OCI-M2 (cell line): Measurements from ENCODE around the gene CRYBA2.

Source experiments
- DNase-seq: peaks from one replicate; lab custom pipeline; 2025; ENCODE audit not compliant: unreplicated experiment; lab: John Stamatoyannopoulos, UW

Gene CRYBA2

DNA sequence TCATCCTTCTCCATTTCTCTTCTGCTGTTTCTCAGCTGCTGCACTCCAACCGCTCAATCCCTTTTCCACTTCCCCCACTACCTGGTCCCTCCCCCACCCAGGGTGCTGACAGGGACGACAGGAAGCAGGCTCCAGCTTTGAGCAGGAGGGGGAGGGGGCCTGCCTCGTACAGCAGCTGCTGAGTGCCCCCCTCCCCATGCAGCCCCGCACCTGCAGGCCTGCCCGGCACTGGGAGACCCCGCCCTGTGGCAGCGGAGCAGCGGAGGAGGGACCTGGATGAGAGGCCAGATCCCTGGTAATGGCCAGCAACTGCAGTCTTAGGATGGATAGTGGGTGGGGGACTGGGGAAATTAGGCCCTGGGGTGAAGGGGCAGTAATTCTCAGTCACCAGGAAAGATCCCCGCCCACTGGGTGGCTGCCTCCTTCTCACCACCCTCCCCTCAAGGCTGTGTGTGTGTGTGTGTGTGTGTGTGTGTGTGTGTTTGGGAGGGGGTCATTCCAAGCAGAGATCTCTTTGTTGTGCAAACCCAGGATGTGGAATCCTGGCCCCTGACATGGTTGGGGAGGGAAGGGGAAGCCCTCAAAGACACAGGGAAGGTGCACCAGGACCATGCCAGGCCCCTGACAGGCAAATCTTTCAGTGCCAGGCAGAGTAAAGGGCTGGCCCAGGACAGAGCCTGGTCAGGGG is 6.8 kb upstream of the CRYBA2 start:
- no peak for DNase-seq

DNA sequence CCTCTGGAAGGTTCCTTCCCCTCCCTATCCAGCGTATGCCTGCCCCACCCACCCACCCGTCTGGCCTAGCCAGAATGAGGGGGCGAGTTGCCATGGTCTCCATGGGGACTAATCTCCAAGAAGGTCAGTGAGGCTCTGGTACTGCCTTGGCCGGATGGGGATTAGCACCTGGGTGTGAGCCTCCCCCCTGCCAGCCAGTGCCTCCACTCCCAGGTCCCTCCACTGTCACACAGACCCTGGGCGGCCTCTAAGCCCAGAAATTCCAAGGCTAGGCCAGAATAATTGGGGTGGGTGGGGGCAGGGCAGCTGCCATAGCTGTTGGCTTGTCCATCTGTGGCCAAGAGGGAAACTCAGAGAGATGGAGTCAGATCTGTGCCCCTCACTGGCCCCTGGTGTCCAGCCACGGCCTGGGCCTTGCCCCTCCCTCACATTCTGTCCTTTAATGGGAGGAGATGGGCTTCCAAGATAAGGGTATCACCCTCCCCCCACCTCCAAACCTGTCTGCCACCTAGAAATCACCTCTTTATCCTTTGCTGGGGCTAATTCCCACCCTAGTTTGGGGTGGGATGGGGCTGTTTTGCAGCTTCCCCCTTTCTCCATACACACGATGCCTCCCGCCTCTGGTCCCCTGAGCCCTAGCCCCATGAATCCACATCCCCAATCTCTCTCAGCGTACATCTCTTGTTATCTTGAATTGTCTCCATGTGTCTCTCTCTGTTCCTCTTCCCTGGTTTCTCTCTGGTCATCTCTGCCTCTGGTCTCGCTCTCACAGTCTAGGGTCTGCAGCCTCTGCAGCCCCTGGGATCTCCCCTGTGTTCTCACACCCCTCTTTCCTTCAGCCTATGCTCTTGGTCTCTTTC is 6.0 kb upstream of the CRYBA2 start:
- DNase-seq, result no peak

DNA sequence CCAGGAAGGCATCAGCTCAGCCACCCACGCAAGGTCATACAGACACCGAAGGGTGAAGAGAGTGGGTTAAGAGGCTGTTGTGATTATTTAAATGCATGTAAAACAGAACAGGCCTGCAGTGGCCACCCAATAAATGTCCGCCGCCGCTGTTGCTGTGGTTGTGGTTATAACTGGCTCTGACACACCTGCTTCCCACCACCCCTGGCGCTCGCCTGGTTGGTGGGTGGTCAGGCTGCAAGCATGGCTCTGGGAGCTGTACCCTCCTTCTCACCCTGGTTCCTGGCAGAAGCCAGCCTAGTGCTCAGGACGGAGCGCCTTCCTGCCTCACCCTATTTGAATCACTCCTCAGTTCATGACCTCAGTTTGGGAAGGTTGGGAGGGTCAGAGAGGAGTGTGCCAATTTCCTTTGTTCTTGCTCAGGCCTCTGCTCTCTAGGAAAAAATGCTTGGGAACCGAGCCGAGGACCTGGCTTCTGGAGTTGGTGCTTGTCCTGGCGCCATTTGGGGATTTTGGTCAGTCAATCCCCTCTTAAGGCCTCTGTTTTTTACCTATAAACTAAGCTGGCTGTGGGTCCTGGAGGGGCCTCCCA is 5.3 kb upstream of the CRYBA2 start:
- no peak for DNase-seq

DNA sequence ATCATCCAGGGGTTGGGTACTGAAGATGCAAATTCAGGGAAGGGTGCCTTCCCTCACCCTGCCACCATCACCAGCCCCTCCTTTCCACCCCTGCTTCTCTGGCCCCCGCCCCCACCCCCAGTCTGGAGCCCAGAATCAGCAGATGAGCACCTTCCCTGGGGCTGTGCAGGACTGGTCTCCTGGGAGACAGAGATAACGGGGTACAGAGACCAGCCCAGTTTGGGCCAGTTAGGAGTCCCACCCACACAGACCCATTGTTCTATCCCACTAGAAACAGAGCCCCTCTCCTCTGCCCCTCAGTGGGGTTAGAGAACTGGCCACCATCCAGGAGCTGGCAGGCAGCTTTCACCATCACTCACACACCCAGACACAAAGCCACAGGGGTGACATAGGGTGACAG is 4.5 kb upstream of the CRYBA2 start:
- no peak for DNase-seq

DNA sequence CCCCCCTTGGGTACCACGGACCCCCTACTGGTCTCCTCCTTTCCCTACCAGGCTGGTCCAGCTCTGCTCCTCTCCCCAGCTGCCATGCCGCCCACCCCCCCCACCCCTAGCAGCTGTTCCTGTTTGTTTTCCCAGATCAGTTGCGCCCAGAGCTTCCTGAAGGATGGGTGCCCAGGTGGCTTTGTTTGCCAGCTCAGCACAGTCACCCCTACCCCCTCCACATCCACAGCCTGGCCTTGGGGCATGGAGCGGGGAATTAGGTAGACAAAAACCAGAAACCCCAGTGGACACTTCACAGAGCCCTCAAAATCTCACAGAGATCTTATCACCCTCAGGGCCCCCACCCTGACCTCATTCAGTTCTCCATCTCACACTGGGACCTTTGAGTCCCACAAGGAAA is 3.7 kb upstream of the CRYBA2 start:
- DNase-seq, result no peak

DNA sequence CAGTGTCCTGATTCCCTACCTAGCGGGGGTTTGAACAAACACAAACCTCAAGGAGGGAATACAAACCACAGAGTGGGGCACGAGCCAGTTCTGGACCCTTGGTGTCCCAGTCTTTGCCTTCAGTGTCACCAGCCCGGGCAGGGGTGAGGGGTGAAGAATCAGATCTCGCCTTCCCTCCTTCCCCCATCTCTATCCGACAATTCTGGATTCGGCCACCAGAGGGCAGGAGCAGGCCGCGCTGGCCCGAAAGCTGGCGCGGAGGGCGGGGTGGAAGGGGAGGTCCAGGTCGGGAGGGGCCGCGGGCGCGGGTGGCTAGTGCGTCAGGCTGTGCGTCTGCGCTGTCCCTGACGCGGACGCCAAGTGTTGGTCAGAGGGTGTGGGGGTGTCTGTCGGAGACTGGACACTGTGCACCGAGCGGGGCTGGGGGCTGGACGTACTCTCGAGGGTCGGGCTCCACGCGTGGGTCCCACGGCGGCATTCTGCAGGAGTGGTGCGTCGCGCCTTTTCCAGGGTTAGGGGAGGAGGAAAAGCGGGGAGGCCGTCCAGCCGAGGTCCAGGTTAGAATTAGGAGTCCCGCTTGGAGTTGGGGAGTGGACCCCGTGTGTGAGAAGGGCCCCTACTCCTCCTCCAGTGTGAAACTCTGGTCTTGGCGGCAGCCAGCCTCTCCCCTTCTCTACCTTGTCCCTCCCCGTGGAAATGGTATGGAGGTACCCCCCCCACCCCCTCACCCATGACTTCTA is 2.9 kb upstream of the CRYBA2 start:
- no peak for DNase-seq

DNA sequence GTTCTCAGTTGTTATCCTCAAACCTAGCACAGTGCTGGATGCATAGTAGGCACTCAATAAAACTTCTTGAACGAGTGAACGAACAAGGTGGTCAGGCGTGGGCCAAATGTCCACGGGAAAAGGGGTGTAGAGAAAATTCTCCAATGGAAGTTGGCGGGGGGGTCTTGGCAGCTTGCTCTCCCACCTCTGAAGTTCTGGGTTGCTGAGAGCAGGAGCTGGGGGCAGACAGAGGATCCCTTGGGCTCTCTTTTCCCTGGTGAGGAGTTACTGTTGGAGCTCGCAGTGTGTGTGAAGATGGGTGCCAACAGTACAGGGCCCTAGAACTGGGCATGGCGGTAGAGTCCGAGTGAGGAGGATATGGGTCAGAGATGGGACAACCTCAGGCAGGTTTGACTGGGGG is 2.3 kb upstream of the CRYBA2 start:
- DNase-seq, result no peak

DNA sequence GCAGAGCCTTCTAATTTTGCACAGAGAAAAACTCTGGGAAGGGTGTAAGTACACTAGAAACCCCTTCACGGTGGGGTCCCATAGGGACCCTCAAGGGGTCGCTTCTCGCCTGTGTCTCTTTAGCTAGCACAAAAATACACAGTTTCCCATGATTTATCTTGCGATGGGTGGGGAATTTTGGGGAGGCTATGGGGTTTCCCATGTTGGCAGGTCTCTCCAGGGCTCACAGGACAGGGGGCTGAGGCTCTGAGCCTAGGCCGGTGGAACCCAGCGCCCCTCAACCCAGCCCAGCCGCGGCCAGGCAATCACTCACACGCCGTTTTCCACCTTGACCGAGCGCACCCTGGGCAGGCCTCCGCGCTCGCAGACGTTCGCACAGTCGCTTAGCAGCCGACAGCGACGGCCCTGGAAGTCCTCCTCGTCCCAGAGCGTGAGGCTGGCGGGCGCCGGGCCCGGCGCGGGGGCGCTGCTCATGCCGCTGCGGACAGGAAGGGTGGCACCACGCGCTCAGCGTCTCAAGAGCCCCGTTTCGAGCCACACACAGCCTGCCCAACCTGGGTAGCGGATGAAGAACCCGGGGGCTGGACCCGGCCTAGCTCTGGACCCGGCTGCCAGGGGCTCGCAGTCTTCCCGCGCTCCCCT is 398 bp downstream of the CRYBA2 start:
- DNase-seq, result no peak

DNA sequence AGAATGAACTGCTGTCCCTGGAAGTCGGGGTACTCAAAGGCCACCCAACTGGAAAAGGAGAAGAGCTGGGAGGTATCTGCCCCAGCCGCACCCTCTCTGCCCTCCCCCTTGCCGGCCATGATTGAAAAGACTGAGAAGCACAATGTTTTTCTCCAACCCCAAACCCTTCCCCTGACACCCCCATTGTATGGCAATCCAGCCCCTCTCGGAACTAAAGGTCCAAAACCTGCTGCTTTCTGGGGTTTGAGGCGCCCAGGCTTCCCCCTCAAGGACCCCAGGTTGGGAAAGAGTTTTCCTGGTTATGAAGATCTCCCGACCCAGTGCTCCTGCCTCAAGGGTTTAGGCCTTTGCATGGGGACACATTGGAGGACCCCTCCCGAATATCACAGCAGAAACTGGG is 1.0 kb downstream of the CRYBA2 start:
- DNase-seq, result no peak

DNA sequence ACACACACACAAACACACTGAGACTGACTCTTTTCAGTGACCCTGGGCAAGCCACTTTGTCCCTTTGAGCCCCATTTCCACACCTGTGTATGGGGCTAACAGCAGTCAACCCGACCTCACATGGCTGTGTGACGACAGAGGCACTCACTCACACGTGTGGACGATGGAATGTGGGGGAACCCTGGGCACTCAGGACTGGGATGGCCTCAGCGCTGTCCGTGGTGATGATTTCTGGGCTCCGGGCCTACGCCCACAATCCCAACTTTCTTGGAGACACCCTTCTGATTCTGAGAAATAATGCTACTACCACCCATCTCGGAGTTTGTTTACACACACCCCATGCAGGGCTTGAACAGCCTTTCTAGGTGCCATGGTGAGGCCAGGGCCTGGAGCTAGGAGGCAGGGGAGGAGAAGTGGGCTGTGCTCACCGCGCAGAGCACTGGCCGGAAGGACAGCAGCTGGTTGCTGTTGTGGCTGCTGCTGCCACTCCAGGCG is 1.5 kb downstream of the CRYBA2 start:
- DNase-seq, result no peak

DNA sequence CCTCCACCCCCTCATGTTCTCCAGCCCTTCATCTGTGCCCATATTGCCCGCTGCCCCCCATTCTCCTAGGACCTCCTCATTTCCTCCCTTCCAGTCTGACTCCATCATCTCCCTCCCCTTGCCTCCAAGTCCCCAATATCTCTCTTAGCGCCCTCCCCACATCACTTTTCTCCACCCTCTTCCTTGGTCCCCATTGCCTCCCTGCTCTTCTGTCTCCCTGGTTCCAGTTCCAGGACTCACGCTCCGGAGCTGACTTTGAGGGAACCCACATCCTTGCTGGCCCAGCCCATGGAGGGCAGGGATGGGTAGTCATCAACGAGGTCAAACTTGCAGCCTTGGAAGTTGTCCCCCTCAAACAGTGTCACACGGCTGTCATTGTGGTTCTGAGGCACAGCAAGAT is 2.6 kb downstream of the CRYBA2 start:
- DNase-seq, result no peak

DNA sequence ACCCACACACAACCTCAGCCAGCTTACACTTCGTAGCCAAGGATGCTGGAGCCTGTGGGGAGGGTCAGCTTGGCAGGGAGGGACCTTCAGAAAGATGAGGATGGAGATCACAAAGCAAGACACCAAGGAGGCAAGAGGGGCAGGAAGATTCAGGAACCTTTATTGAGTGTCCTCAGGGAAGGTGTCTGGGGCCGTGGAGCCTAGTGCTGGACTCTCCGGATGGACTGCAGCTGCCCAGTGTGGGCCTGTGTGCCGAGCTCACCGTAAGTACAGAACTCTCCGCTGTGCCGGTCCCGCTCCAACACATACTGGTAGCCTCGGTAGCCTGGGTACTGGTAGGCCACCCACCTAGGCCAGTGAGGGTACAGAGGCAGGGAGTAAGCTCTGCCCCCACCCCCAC is 3.2 kb downstream of the CRYBA2 start:
- DNase-seq, result no peak

DNA sequence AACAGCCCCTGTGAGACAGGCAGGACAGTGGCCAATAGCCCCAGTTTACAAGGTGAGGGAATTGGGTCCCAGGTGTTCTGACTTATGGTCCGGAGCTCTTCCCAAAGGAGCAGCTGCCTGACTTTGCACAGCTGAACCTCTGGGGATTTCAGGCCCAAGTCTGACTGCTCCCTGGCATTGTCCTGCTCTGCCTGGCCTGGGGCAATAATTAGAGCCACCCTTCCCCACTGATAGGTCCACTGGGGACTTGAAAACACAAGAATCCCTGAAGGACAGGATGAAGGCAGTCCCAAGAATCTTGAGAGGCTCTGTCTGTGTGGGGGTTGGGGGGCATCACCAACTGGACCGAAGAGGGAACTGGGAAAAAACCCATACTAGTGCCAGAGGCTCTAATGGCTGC is 4.6 kb downstream of the CRYBA2 start:
- no peak for DNase-seq

DNA sequence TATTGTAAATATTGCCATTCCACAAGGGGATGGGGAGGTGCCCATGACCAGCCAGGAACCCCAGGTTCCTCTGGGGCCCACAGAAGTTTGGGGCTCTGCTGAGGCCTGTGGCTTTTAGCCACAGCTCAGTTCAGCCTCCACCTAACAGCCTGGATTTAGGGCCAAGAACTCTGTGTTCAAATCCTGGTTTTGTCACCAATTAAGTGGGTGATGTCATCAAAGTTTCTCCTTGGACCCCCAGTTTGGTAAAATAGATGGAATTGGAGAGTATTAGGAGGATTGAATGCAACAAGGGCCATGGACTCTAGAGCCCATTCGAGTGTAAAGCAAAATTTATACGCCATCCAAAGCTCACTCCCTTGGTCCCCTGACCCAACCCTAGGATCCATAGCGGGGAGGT is 5.1 kb downstream of the CRYBA2 start:
- no peak for DNase-seq

DNA sequence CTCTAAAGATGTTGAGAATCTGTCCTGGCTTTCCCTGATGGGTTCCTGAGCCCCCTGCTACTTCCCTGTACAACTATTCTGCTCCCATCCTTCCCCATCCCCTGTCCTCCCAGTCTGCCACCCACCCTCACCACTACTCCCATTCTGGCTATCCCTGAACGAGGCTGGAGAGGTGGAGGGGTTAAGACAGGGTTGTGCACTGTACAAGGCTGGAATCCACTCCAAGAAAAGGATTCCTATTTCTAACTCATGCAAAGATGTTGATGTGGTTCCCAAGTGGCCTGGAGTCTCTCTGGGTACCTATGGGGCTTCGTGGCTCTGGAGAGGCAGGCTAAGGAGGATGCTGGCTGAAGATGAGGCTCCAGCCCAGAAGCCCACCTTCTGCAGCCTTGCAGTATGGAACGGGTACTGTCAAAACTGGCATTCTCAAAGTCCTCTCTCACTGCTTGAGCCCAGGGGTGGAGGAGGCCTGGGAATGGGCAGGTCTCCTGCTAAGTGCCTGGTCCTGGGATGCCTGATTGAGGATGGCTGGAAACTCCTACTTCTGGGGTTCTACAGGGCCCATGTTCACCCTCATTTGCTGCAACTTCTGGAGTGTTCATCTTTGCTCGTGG is 7.0 kb downstream of the CRYBA2 start:
- no peak for DNase-seq

DNA sequence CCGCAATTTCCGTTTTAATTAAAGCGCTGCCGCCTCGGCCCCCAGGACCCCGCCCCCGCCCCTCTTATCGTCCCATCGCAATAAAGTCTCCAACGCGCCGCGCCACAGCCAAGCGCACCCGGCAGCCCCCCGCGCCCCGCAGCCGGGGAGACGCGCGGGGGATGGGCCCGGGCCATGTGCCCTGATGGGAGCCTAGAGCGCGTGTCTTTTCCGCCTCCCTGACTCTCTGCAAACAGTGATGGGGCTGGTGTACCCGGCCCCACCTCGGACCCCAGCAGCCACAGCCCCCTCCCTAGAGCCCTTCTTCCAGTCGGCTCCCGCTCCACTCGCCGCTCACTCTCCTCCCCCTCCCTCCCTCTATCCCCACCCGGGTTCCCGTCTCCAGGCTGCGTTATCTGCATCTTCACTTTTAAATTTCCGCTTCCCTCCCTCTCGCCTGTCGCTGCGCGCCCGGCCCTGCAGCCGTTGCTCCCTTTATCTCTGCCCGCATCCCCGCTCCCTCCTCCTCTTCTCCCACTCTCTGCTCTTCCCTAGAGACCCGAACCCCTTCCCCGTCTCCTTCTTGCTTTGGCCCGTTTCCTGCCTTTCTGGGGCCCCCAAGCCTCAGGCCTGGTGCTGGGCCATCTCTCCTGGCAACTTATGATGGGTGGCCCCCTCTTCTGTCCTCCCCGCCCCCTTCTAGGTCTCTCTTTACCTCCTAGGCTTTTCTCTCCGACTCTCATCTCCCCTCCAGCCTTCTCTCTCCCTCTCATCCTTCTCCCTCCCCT is 7.7 kb downstream of the CRYBA2 start:
- no peak for DNase-seq

DNA sequence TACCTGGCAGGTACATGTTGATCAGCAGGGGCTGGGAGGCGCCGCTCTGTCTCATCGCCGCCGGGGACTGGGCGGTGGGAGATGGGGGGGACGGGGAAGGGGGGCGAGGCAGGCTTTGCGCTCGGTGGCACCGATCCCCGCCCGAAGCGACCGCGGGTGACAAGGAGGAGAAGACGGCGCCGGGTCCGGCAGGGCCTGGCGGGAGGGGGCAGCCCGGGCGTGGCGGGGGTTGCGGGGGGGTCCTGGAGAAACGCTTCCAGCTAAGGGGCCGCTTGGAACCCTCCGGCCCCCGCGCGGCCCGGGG is 8.2 kb downstream of the CRYBA2 start, which contains the start of gene FEV:
FEV (minus strand) TSS at position 164 of the 304 bp plus-strand sequence; CDS start at position 55, 109 bp downstream.
- DNase-seq, result no peak

DNA sequence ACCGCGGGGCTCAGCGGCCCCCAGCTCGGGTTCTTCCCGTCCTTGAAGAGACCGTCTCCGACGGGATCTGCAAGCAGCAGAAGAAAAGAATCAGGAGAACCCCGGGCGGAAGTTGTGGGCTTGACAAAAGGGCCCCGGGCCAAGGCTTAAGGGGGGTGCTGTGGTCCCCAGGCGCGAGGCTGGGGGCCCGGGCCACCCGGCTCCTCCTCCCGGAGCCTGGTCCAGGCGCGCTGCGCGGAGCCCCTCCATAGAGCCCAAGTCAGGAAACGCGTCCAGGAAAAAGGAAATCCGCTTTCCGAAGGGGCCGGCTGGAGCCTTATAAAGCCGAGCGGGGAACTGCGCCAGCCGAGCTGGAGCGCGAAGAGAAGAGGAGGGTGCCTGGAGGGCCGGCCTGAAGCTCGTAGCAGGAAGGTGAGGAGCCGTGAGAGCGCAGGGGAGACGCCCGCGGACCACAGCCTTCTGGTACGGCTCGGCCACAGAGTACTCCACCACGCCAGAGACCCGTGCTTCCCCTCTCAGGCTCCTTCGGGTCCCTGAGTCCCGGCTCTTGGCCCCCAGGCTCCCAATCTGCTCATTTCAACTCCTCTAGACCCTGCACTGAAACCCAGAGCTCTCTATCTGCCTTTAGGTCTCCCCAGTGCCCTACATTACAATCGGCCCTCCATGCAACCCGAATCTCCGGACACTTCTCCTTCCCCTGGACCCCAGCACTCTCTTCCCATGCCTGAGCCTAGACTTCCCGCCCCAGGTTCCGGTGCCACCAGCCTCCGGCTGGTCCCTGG is 8.8 kb downstream of the CRYBA2 start:
- no peak for DNase-seq

DNA sequence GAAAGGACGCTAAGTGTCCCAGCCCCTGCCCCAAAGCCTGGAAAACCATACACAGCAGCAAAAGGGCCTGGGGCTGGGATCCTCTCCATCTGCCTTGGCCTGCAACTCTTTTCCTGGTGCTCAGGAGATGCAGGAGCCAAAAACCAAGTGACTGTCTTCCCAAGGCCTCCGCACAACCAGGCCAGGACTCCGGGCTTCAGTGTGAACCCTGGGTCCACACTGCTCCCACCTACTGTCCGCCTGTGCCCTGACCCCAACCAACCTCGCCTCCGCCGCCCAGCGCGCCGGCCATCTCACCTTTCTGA is 9.3 kb downstream of the CRYBA2 start:
- no peak for DNase-seq
